Measurements from ENCODE around the gene CEP350.

GRCh38 chr1:179929955-179930798 lies 24.4 kb upstream of the CEP350 start:
- TF ChIP-seq, protein P1, sequence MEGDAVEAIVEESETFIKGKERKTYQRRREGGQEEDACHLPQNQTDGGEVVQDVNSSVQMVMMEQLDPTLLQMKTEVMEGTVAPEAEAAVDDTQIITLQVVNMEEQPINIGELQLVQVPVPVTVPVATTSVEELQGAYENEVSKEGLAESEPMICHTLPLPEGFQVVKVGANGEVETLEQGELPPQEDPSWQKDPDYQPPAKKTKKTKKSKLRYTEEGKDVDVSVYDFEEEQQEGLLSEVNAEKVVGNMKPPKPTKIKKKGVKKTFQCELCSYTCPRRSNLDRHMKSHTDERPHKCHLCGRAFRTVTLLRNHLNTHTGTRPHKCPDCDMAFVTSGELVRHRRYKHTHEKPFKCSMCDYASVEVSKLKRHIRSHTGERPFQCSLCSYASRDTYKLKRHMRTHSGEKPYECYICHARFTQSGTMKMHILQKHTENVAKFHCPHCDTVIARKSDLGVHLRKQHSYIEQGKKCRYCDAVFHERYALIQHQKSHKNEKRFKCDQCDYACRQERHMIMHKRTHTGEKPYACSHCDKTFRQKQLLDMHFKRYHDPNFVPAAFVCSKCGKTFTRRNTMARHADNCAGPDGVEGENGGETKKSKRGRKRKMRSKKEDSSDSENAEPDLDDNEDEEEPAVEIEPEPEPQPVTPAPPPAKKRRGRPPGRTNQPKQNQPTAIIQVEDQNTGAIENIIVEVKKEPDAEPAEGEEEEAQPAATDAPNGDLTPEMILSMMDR (conservative IDR thresholded peaks at IDR 0.05; ENCODE audit: low read length) = no peak
- TF ChIP-seq EZH2phosphoT487 (IDR thresholded peaks at IDR 0.05; ENCODE audit: borderline replicate concordance, low read depth, low read length) = no peak
